ENCODE results near the gene MXD4. TPM values are rescaled to one million over a fixed set of nuclear protein-coding genes. Genes with fewer than 3 reads are reported as not detected.
A peak's percentile ranks its signal among the peaks of the same experiment; 100 is the strongest.

Gene MXD4
- total RNA-seq, 6 donors from 2014 or later = 50.1 to 135 (median 76.4) TPM

GRCh38 chr4:2272828-2273120 lies 10.9 kb upstream of the MXD4 start:
- Histone ChIP-seq H3K27ac (no peak overlapping the region), H3K36me3 (peaks cover 0 to 15% (median 7%) of the 10 kb centered on the region in 4 donors), H3K27me3 (no peaks in the 10 kb centered on the region), H3K4me3 (no peak overlapping the region), H3K9me3 (no peaks in the 10 kb centered on the region), H3K4me1 (no peaks in the 10 kb centered on the region)
- no peak for ATAC-seq (ENCODE audit: low FRiP score in 2 of 2)
- DNase-seq = peak in 1 of 2 donors; percentile 56
- no peak for TF ChIP-seq POLR2AphosphoS5 (IDR thresholded peaks at IDR 0.05)
- WGBS, 2 donors = 82 to 83% methylated on average over 2 to 6 of the region's 6 CpGs

- peaks cover 0 to 15% (median 7%) of the 10 kb centered on the region in 4 donors for H3K36me3 ChIP-seq
- H3K27ac ChIP-seq = no peak overlapping the region
Measured at GRCh38 chr4:2272026-2272827, 10.3 kb upstream of the MXD4 start.

GRCh38 chr4:2271279-2272025 lies 9.5 kb upstream of the MXD4 start:
- no peaks in the 10 kb centered on the region for H3K9me3 ChIP-seq
- H3K4me3 ChIP-seq = no peak overlapping the region
- 86 to 90% methylated on average over 2 to 27 of the region's 27 CpGs for WGBS, 2 donors
- H3K4me1 ChIP-seq = peaks cover 2 to 8% (median 4%) of the 10 kb centered on the region in 4 donors
- H3K36me3 ChIP-seq = peaks cover 0 to 15% (median 7%) of the 10 kb centered on the region in 4 donors
- H3K27me3 ChIP-seq = no peaks in the 10 kb centered on the region
- no peak for TF ChIP-seq CTCF (IDR thresholded peaks at IDR 0.05)
- TF ChIP-seq EP300 (IDR thresholded peaks at IDR 0.05) = no peak
- no peak for TF ChIP-seq POLR2AphosphoS5 (IDR thresholded peaks at IDR 0.05)
- TF ChIP-seq POLR2A (IDR thresholded peaks at IDR 0.05) = no peak
- H3K27ac ChIP-seq = no peak overlapping the region
- ATAC-seq (ENCODE audit: low FRiP score in 2 of 2) = no peak
- DNase-seq = peak in 1 of 2 donors; percentile 80

More at GRCh38 chr4:2272026-2272827, 10.3 kb upstream of the MXD4 start:
- ATAC-seq (ENCODE audit: low FRiP score in 2 of 2) (no peak), DNase-seq (peak in 1 of 2 donors; percentile 59)
- Histone ChIP-seq H3K27me3 (no peaks in the 10 kb centered on the region), H3K9me3 (no peaks in the 10 kb centered on the region), H3K4me3 (no peak overlapping the region), H3K4me1 (no peaks in the 10 kb centered on the region)
- 94 to 95% methylated on average over 18 to 24 of the region's 25 CpGs for WGBS, 2 donors
- TF ChIP-seq POLR2AphosphoS5 (IDR thresholded peaks at IDR 0.05) (no peak), EP300 (IDR thresholded peaks at IDR 0.05) (no peak), POLR2A (IDR thresholded peaks at IDR 0.05) (no peak), CTCF (IDR thresholded peaks at IDR 0.05) (no peak)

- no peaks in the 10 kb centered on the region for H3K9me3 ChIP-seq
- no peak for TF ChIP-seq POLR2A (IDR thresholded peaks at IDR 0.05)
- no peak for TF ChIP-seq CTCF (IDR thresholded peaks at IDR 0.05)
- no peak for TF ChIP-seq EP300 (IDR thresholded peaks at IDR 0.05)
- TF ChIP-seq POLR2AphosphoS5 (IDR thresholded peaks at IDR 0.05) = no peak
- 90 to 92% methylated on average over 14 to 22 of the region's 34 CpGs for WGBS, 2 donors
- H3K4me1 ChIP-seq = peaks cover 10 to 15% (median 13%) of the 10 kb centered on the region in 4 donors
- no peaks in the 10 kb centered on the region for H3K27me3 ChIP-seq
- no peak overlapping the region for H3K4me3 ChIP-seq
- ATAC-seq (ENCODE audit: low FRiP score in 2 of 2) = no peak
- H3K27ac ChIP-seq = no peak overlapping the region
- peaks cover 0 to 15% (median 7%) of the 10 kb centered on the region in 4 donors for H3K36me3 ChIP-seq
- DNase-seq = peak in 1 of 2 donors; percentile 80
Measured at GRCh38 chr4:2270341-2271165, 8.6 kb upstream of the MXD4 start.

Measured in upper lobe of left lung (tissue), 6 donors.